ENCODE measurements around the gene COQ10A.
"Not testable (repeated sequence)": the region's sequence is repeated elsewhere in the genome, so short reads cannot be mapped to it uniquely, and the experiment has no call there.

Gene COQ10A

DNA sequence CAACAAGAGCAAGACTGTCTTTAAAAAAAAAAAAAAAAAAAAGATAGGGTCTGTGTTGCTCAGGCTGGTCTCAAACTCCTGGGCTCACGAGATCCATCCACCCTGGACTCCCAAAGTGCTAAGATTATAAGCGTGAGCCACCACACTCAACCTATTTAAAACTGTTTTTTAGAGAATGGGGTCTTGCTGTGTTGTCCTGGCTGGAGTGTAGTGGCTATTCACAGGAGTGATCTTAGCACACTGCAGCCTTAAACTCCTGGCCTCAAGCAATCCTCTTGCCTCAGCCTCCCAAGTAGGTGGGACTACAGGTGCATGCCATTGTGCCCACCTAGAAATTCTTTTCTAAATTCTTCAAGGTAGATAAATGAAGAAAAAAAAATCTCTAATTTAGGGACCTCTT, 7.6 kb downstream of the COQ10A start:
- H3K4me3 ChIP-seq (ENCODE audit: control insufficient read depth, low read depth, low read length): no peak overlapping the region
- no peak for DNase-seq (ENCODE audit: low read depth)
- TF ChIP-seq, protein P1, sequence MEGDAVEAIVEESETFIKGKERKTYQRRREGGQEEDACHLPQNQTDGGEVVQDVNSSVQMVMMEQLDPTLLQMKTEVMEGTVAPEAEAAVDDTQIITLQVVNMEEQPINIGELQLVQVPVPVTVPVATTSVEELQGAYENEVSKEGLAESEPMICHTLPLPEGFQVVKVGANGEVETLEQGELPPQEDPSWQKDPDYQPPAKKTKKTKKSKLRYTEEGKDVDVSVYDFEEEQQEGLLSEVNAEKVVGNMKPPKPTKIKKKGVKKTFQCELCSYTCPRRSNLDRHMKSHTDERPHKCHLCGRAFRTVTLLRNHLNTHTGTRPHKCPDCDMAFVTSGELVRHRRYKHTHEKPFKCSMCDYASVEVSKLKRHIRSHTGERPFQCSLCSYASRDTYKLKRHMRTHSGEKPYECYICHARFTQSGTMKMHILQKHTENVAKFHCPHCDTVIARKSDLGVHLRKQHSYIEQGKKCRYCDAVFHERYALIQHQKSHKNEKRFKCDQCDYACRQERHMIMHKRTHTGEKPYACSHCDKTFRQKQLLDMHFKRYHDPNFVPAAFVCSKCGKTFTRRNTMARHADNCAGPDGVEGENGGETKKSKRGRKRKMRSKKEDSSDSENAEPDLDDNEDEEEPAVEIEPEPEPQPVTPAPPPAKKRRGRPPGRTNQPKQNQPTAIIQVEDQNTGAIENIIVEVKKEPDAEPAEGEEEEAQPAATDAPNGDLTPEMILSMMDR (conservative IDR thresholded peaks at IDR 0.05; ENCODE audit: control insufficient read depth, insufficient read depth, low read depth, low read length): no peak

DNA sequence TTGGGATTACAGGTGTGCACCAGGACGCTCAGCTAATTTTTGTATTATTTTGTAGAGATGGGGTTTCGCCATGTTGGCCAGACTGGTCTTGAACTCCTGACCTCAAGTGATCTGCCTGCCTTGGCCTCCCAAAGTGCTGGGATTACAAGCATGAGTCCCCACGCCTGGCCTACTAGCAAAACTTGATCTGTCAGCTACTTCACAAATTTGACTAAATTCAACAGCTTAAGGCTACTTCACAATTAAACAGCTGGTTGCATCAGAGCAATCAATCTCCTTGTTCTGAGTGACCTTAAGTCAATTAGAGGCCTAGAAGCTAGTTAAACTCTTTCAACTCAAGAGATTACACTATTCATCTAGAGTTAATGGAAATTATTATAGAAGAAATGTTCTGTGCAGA, 12.2 kb downstream of the COQ10A start:
- TF ChIP-seq, protein P1 (conservative IDR thresholded peaks at IDR 0.05; ENCODE audit: control insufficient read depth, insufficient read depth, low read depth, low read length): no peak

DNA sequence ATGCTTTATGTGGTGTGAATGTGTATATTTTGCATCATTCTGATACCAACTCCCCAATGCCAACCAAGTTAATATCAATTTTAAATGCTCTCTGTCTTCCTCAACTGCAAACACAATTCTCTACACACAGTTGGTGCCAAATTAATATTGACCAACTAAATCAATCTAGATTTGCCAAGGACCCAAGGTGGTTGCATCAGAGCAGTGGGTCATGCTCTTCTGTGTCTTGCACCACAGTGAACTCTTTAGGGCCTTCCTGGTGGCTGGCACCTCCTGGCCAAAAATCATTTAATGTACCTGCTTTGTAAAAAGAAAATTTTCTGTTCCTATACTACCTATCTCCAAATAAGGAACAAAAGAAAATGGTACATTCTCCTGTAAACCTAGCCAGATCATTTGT, 14.1 kb downstream of the COQ10A start:
- TF ChIP-seq, protein P1 (conservative IDR thresholded peaks at IDR 0.05; ENCODE audit: control insufficient read depth, insufficient read depth, low read depth, low read length): no peak
- DNase-seq (ENCODE audit: low read depth): no peak

More for the DNA sequence above, 12.2 kb downstream of the COQ10A start:
- no peak for DNase-seq (ENCODE audit: low read depth)
- no peak overlapping the region for H3K4me3 ChIP-seq (ENCODE audit: control insufficient read depth, low read depth, low read length)

DNA sequence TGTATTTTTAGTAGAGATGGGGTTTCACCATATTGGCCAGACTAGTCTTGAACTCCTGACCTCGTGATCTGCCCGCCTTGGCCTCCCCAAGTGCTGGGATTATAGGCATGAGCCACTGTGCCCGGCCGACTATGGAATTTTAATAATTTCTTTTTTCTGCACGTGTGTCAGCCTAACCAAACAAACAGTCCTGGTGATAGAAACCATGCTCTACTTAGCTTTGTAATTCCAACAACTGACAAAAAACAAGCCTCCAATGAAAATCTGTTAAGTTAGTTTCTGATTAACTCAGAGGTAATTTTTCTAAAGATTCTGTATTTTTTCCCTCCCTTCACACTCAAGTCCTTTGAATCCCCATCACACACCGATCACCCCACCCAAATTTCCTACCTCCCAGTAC, 15.3 kb downstream of the COQ10A start:
- TF ChIP-seq, protein P1 (conservative IDR thresholded peaks at IDR 0.05; ENCODE audit: control insufficient read depth, insufficient read depth, low read depth, low read length): no peak
- DNase-seq (ENCODE audit: low read depth): no peak
- no peak overlapping the region for H3K4me3 ChIP-seq (ENCODE audit: control insufficient read depth, low read depth, low read length)

More for the DNA sequence above, 14.1 kb downstream of the COQ10A start:
- no peak overlapping the region for H3K4me3 ChIP-seq (ENCODE audit: control insufficient read depth, low read depth, low read length)

DNA sequence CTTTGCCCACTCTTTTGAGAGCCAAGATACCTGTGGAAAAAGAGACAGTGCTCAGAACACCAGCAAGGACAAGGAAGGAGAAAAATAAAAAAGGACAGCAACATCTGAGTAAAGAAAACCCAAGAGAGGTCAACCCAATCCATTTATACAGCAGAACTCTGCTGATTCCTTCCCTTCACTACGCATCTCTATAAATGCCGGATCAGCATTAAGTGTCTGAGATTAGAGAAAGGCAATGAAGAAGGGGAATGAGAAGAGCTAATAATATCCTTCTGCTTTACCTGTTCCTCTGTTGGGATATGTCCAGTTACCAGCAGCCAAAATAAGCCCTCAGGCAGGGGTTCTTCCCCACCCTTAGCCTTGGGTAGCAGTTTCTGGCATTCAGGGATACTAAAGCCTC, 15.8 kb downstream of the COQ10A start:
- TF ChIP-seq, protein P1 (conservative IDR thresholded peaks at IDR 0.05; ENCODE audit: control insufficient read depth, insufficient read depth, low read depth, low read length): no peak
- H3K4me3 ChIP-seq (ENCODE audit: control insufficient read depth, low read depth, low read length): no peak overlapping the region
- DNase-seq (ENCODE audit: low read depth): no peak

DNA sequence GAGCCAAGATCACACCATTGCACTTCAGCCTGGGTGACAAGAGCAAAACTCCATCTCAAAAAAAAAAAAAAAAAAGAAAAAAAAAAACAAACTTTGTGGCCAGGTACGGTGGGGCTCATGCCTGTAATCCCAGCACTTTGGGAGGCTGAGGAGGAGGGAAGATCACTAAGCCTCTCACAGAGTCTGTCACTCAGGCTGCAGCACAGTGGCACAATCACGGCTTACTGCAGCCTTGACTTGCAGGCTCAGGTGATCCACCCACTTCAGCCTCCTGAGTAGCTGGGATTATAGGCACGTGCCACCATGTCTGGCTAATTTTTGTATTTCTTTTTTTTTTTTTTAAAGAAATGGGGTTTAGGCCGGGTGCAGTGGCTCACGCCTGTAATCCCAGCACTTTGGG, 17.5 kb downstream of the COQ10A start:
- not testable (repeated sequence) for DNase-seq (ENCODE audit: low read depth); H3K4me3 ChIP-seq (ENCODE audit: control insufficient read depth, low read depth, low read length)

DNA sequence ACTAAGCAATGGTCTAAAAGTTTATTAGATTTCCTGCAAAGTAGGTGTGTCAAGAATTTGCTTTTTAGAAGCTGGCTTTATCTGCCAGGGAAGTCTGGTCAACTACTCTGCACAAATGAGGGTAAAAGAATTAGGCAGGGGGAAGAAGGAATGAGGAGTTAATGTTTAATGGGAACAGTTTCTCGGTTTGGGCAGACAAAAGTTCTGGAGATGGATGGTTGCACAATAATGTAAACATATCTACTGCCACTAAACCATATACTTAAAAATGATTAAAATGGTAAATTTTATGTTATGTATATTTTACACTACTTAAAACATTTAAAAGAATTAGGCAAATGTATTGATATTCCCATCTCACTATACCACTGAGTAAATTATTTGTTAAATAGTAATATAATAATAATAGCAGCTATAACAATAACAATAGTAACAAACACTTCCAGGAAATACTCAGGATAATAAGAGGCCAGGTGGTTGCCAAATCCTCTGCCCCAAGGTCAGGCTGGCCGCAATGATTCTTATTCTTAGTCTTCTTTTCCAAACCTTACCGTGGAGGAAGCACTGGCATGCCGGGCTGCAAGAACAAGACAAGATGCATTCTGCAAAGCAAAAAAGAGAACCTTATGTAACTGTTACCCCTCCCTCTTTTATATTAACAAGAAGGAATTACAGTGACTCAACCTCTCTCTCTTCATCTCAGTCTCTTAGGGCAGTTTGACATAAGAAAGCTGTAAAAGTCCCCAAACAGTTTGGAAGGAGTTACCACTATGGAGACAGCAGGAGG, 19.5 kb downstream of the COQ10A start:
- no peak for DNase-seq (ENCODE audit: low read depth)
- H3K4me3 ChIP-seq (ENCODE audit: control insufficient read depth, low read depth, low read length): no peak overlapping the region
- TF ChIP-seq, protein P1 (conservative IDR thresholded peaks at IDR 0.05; ENCODE audit: control insufficient read depth, insufficient read depth, low read depth, low read length): no peak
